CD14-positive monocyte (primary cell): ENCODE measurements around the gene C19orf44. TPM values are rescaled to one million over a fixed set of nuclear protein-coding genes. Genes with fewer than 3 reads are reported as not detected.

Source experiments
- DNase-seq, 3 donors: peaks; one replicate each; pipeline ENCODE4 v3.0.0-alpha.2; 2011 to 2022
- H2AFZ ChIP-seq: 2 replicates; pipeline ENCODE4 v1.6.0; 2012; ENCODE audit warnings: mild to moderate bottlenecking, low read depth, low read length, inconsistent platforms; ENCODE audit not compliant: insufficient read depth, poor library complexity, severe bottlenecking
- H3K27ac ChIP-seq, 2 donors: 1 replicate in 1 of 2; 2 replicates in 1 of 2; pipeline ENCODE4 v1.5.1; 2012 to 2013; ENCODE audit warnings: low read length in 2 of 2, control low read depth in 1 of 2, inconsistent platforms in 1 of 2, low read depth in 1 of 2, mild to moderate bottlenecking in 1 of 2
- H3K27me3 ChIP-seq, 2 donors: one replicate each; pipeline versions ENCODE4 v1.6.0 to v1.6.1; 2011 to 2013; ENCODE audit warnings: low read length in 2 of 2; ENCODE audit not compliant: control insufficient read depth in 2 of 2, insufficient read depth in 2 of 2
- H3K36me3 ChIP-seq, 2 donors: replicated peaks in 1 of 2; 1 replicate in 1 of 2; 2 replicates in 1 of 2; pipeline versions ENCODE4 v1.5.1 to v1.6.1; 2012 to 2013; ENCODE audit warnings: low read length in 2 of 2, control low read depth in 1 of 2, inconsistent platforms in 1 of 2, mild to moderate bottlenecking in 1 of 2; ENCODE audit not compliant: insufficient read depth in 2 of 2, control insufficient read depth in 1 of 2
- H3K4me1 ChIP-seq, 2 donors: 1 replicate in 1 of 2; 2 replicates in 1 of 2; pipeline versions ENCODE4 v1.5.1 to v1.6.1; 2012 to 2013; ENCODE audit warnings: low read length in 2 of 2, control low read depth in 1 of 2, inconsistent platforms in 1 of 2, mild to moderate bottlenecking in 1 of 2, moderate library complexity in 1 of 2; ENCODE audit not compliant: insufficient read depth in 2 of 2, control insufficient read depth in 1 of 2
- H3K4me2 ChIP-seq: replicated peaks from 2 replicates; pipeline ENCODE3; 2012; ENCODE audit warnings: low read length, moderate library complexity, mild to moderate bottlenecking; ENCODE audit not compliant: poor library complexity, severe bottlenecking; ENCODE audit errors: extremely low read depth
- H3K4me3 ChIP-seq, 3 experiments: fragments of 200-600 bp in 1 of 3; sonication (generic) in 1 of 3; replicated peaks in 1 of 3; 1 replicate in 2 of 3; 2 replicates in 1 of 3; pipeline ENCODE4 v1.5.1; 2011 to 2013; ENCODE audit warnings: low read length in 3 of 3, mild to moderate bottlenecking in 3 of 3, control low read depth in 2 of 3, low read depth in 2 of 3, inconsistent platforms in 1 of 3, moderate library complexity in 1 of 3
- H3K79me2 ChIP-seq: 2 replicates; pipeline ENCODE4 v1.6.0; 2012; ENCODE audit warnings: mild to moderate bottlenecking, control low read depth, inconsistent platforms, low read length, moderate library complexity; ENCODE audit not compliant: insufficient read depth
- H3K9ac ChIP-seq: 2 replicates; pipeline ENCODE4 v1.6.0; 2017; ENCODE audit warnings: low read length, mild to moderate bottlenecking; ENCODE audit not compliant: insufficient read depth, poor library complexity, severe bottlenecking
- H3K9me3 ChIP-seq, 2 donors: replicated peaks in 1 of 2; 1 replicate in 1 of 2; 2 replicates in 1 of 2; pipeline versions ENCODE4 v1.5.1 to v1.6.1; 2012 to 2013; ENCODE audit warnings: low read length in 2 of 2, control low read depth in 1 of 2; ENCODE audit not compliant: control insufficient read depth in 1 of 2, insufficient read depth in 1 of 2
- H4K20me1 ChIP-seq: 2 replicates; pipeline ENCODE4 v1.6.0; 2012; ENCODE audit warnings: mild to moderate bottlenecking, low read length, control low read depth, moderate library complexity; ENCODE audit not compliant: insufficient read depth
- H3K27ac Mint-ChIP-seq, 7 donors: one replicate each; pipeline ENCODE4 v1.8.0; 2020; ENCODE audit warnings: mild to moderate bottlenecking in 7 of 7, mixed read lengths in 7 of 7, moderate library complexity in 6 of 7, inconsistent platforms in 2 of 7
- H3K27me3 Mint-ChIP-seq, 3 donors: one replicate each; pipeline ENCODE4 v1.8.0; 2021 to 2022; ENCODE audit warnings: low read depth in 3 of 3, mild to moderate bottlenecking in 3 of 3, mixed read lengths in 3 of 3, moderate library complexity in 3 of 3, inconsistent platforms in 1 of 3
- H3K36me3 Mint-ChIP-seq, 2 donors: one replicate each; pipeline ENCODE4 v1.8.0; 2020; ENCODE audit warnings: mixed read lengths in 2 of 2, inconsistent platforms in 1 of 2, mild to moderate bottlenecking in 1 of 2
- H3K4me1 Mint-ChIP-seq: one replicate; pipeline ENCODE4 v1.8.0; 2020; ENCODE audit warnings: mild to moderate bottlenecking, mixed read lengths
- H3K4me3 Mint-ChIP-seq, 2 donors: one replicate each; pipeline ENCODE4 v1.8.0; 2020; ENCODE audit warnings: mild to moderate bottlenecking in 2 of 2, mixed read lengths in 2 of 2, moderate library complexity in 1 of 2
- H3K9me3 Mint-ChIP-seq, 7 donors: one replicate each; pipeline ENCODE4 v1.8.0; 2020 to 2022; ENCODE audit warnings: mixed read lengths in 7 of 7, mild to moderate bottlenecking in 6 of 7, moderate library complexity in 6 of 7, inconsistent platforms in 2 of 7
- WGBS: methylation state at CpG from one replicate; pipeline ENCODE4 v1.1.5; 2013; ENCODE audit warnings: missing lambda C conversion rate; ENCODE audit not compliant: insufficient coverage; 5-methylcytosine and 5-hydroxymethylcytosine counted together
- intact Hi-C, 2 donors: fragments of 100-400 bp; cut with micrococcal nuclease; formaldehyde crosslinking; loops; one replicate each; pipeline versions ENCODE4 v1.15.0 to v1.15.1; 2023
- polyA plus RNA-seq, 3 donors: library from polyadenylated mRNA; depleted of rRNA in 1 of 3; unstranded in 2 of 3; stranded (reverse) in 1 of 3; fragments of 300-500 nt in 2 of 3; fragments of >200 nt in 1 of 3; fragmentation: Illumina TruSeq in 2 of 3; gene quantifications; 1 replicate in 2 of 3; 2 replicates in 1 of 3; pipeline ENCODE4 v1.2.3, GENCODE V29; 2012 to 2021
- TF ChIP-seq, protein P1 (sequence below): fragments of 200-600 bp; IDR thresholded peaks from one replicate; pipeline ENCODE4 v1.8.0; 2022; ENCODE audit warnings: antibody characterized with exemption, mild to moderate bottlenecking

C19orf44 gene
- polyA plus RNA-seq, 3 donors, result 0.58 to 0.65 TPM; not detected in 1

DNA sequence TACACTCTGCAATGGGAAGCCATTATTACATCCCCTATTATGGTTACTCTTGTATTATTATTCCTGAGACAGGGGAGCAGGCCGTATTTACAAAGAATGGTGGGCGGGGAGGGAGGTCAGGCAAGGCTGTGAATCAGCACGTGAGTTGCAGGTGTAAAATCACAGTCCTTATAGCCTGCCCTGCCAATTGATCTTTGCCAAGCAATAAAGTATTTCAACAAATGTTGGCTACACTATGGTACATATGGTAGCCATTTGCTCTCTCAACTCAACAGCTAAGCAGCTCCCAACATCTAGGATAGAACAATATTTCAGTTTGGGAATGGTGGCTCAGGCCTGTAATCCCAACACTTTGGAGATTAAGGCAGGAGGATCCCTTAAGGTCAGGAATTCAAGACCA lies 36.5 kb upstream of the C19orf44 start:
- Histone ChIP-seq H3K9me3 (no peaks in the 10 kb centered on the region), H3K79me2 (peaks cover 99% of the 10 kb centered on the region), H3K4me3 (no peak overlapping the region), H3K4me2 (no peak overlapping the region), H3K9ac (no peak overlapping the region), H4K20me1 (peaks cover 93% of the 10 kb centered on the region), H3K27ac (no peak overlapping the region), H3K4me1 (peaks cover 17 to 25% of the 10 kb centered on the region in 2 donors), H3K36me3 (peaks cover 4 to 5% of the 10 kb centered on the region in 2 donors), H2AFZ (no peak overlapping the region), H3K27me3 (no peaks in the 10 kb centered on the region)
- no CpG with 5 or more reads among the region's 3 CpGs for WGBS
- no peak for DNase-seq
- Mint-ChIP-seq H3K4me1 (peaks cover 53% of the 10 kb centered on the region), H3K27me3 (peaks cover 0 to 2% (median 0%) of the 10 kb centered on the region in 3 donors), H3K4me3 (no peak overlapping the region), H3K27ac (no peak overlapping the region), H3K36me3 (peaks cover 12 to 23% of the 10 kb centered on the region in 2 donors), H3K9me3 (no peaks in the 10 kb centered on the region)
- TF ChIP-seq, protein P1, sequence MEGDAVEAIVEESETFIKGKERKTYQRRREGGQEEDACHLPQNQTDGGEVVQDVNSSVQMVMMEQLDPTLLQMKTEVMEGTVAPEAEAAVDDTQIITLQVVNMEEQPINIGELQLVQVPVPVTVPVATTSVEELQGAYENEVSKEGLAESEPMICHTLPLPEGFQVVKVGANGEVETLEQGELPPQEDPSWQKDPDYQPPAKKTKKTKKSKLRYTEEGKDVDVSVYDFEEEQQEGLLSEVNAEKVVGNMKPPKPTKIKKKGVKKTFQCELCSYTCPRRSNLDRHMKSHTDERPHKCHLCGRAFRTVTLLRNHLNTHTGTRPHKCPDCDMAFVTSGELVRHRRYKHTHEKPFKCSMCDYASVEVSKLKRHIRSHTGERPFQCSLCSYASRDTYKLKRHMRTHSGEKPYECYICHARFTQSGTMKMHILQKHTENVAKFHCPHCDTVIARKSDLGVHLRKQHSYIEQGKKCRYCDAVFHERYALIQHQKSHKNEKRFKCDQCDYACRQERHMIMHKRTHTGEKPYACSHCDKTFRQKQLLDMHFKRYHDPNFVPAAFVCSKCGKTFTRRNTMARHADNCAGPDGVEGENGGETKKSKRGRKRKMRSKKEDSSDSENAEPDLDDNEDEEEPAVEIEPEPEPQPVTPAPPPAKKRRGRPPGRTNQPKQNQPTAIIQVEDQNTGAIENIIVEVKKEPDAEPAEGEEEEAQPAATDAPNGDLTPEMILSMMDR, result no peak
- intact Hi-C loops, result no loop called here

DNA sequence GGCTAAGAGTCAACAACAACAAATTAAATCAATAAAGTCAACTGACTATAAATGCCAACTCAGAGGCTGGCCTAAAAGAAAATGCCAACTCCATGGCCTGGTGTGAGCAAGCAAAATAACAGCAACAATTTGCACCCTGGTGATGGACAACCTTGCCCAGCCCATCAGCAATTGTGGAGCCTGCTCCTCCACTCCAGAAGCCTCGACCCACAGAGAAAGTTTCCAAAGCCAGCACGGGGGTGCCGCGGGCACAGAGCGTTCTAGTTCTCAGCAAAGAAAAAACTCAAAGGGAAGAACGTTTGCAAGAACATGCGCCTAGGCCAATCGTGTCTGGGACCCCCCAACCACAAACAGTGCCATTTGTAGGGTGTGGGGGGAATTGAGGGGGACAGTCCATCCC lies 35.7 kb upstream of the C19orf44 start:
- Histone ChIP-seq H2AFZ (no peak overlapping the region), H3K27me3 (no peaks in the 10 kb centered on the region), H4K20me1 (peaks cover 96% of the 10 kb centered on the region), H3K79me2 (peaks cover 100% of the 10 kb centered on the region), H3K36me3 (peaks cover 5 to 9% of the 10 kb centered on the region in 2 donors), H3K4me3 (no peak overlapping the region), H3K4me2 (no peak overlapping the region), H3K4me1 (peaks cover 17 to 25% of the 10 kb centered on the region in 2 donors), H3K9ac (no peak overlapping the region), H3K9me3 (no peaks in the 10 kb centered on the region), H3K27ac (no peak overlapping the region)
- intact Hi-C loops, result no loop called here
- Mint-ChIP-seq H3K27me3 (peaks cover 0 to 2% (median 0%) of the 10 kb centered on the region in 3 donors), H3K4me3 (no peak overlapping the region), H3K9me3 (no peaks in the 10 kb centered on the region), H3K4me1 (peaks cover 54% of the 10 kb centered on the region), H3K36me3 (peaks cover 15 to 29% of the 10 kb centered on the region in 2 donors), H3K27ac (no peak overlapping the region)
- no peak for DNase-seq
- TF ChIP-seq, protein P1, result no peak
- WGBS, result 91% methylated on average over 4 of the region's 8 CpGs
